Smooth muscle cell (in vitro differentiated cells): ENCODE data around the gene SLC16A6. TPM values are rescaled to one million over a fixed set of nuclear protein-coding genes. Genes with fewer than 3 reads are reported as not detected.
A peak's percentile ranks its signal among the peaks of the same experiment; 100 is the strongest.

ENCODE experiments used
- DNase-seq: peaks from one replicate; lab custom pipeline; 2025; ENCODE audit not compliant: unreplicated experiment; lab: John Stamatoyannopoulos, UW
- H2AFZ ChIP-seq: fragments of 200-600 bp; sonication (generic); 2 replicates; pipeline ENCODE4 v1.6.0; 2016; ENCODE audit warnings: antibody characterized with exemption, low read depth, mild to moderate bottlenecking
- H3F3A ChIP-seq: fragments of 200-600 bp; sonication (generic); 2 replicates; pipeline ENCODE4 v1.6.0; 2017; ENCODE audit warnings: antibody characterized with exemption, low read depth
- H3K27ac ChIP-seq: fragments of 200-600 bp; sonication (generic); 2 replicates; pipeline ENCODE4 v1.5.1; 2016; ENCODE audit warnings: low read depth, mild to moderate bottlenecking
- H3K27me3 ChIP-seq: fragments of 200-600 bp; sonication (generic); 2 replicates; pipeline ENCODE4 v1.6.1; 2016; ENCODE audit warnings: low read depth, mild to moderate bottlenecking
- H3K36me3 ChIP-seq: fragments of 200-600 bp; sonication (generic); 2 replicates; pipeline ENCODE4 v1.5.1; 2016; ENCODE audit warnings: low read depth
- H3K4me1 ChIP-seq: fragments of 200-600 bp; sonication (generic); 2 replicates; pipeline ENCODE4 v1.5.1; 2016; ENCODE audit warnings: low read depth
- H3K4me2 ChIP-seq: fragments of 200-600 bp; sonication (generic); 2 replicates; pipeline ENCODE4 v1.6.0; 2016; ENCODE audit warnings: mild to moderate bottlenecking
- H3K4me3 ChIP-seq: fragments of 200-600 bp; sonication (generic); 2 replicates; pipeline ENCODE4 v1.5.1; 2016; ENCODE audit warnings: mild to moderate bottlenecking
- H3K79me2 ChIP-seq: fragments of 200-600 bp; sonication (generic); 2 replicates; pipeline ENCODE4 v1.6.0; 2016; ENCODE audit warnings: low read depth, mild to moderate bottlenecking
- H3K9ac ChIP-seq: fragments of 200-600 bp; sonication (generic); 2 replicates; pipeline ENCODE4 v1.6.0; 2016; ENCODE audit warnings: low read depth
- H3K9me3 ChIP-seq: fragments of 200-600 bp; sonication (generic); replicated peaks from 2 replicates; pipeline ENCODE4 v1.5.1; 2016; ENCODE audit warnings: low read depth
- H4K20me1 ChIP-seq: fragments of 200-600 bp; sonication (generic); 2 replicates; pipeline ENCODE4 v1.6.0; 2016; ENCODE audit warnings: low read depth
- CTCF ChIP-seq: fragments of 200-600 bp; sonication (generic); IDR thresholded peaks from 2 replicates; pipeline ENCODE4 v1.5.1; 2017; ENCODE audit warnings: borderline replicate concordance, mild to moderate bottlenecking, antibody characterized with exemption; ENCODE audit not compliant: insufficient read depth, poor library complexity, severe bottlenecking
- WGBS: methylation state at CpG from one replicate; pipeline ENCODE4 v1.1.7; 2016; ENCODE audit warnings: low lambda C conversion rate; 5-methylcytosine and 5-hydroxymethylcytosine counted together
- polyA plus RNA-seq: library from polyadenylated mRNA; unstranded; fragments of >200 nt; fragmentation: Nextera tagmentation; extraction: Ambion mirVana; gene quantifications from 2 replicates; pipeline ENCODE4 v1.2.1, GENCODE V29; 2016
- total RNA-seq: library from RNA; depleted of rRNA; stranded (reverse); fragments of >200 nt; gene quantifications from 2 replicates; pipeline ENCODE4 v1.2.3, GENCODE V29; 2014

Gene SLC16A6
- total and polyA plus RNA-seq, 2 experiments from 2014 or later = 0.04 TPM; not detected in 1

- Histone ChIP-seq H3K9me3 (no peaks in the 10 kb centered on the region), H2AFZ (no peak overlapping the region), H3K4me3 (no peak overlapping the region), H3K27me3 (no peaks in the 10 kb centered on the region), H3K4me1 (peaks cover 6% of the 10 kb centered on the region), H3K4me2 (no peak overlapping the region), H3K9ac (no peak overlapping the region), H3F3A (no peaks in the 10 kb centered on the region), H3K27ac (peak overlapping the region; percentile 27), H3K36me3 (no peaks in the 10 kb centered on the region), H4K20me1 (no peaks in the 10 kb centered on the region), H3K79me2 (no peaks in the 10 kb centered on the region)
- TF ChIP-seq CTCF = no peak
- no peak for DNase-seq
- WGBS = 63% methylated on average over 8 of the region's 8 CpGs
These were observed 27.4 kb upstream of the SLC16A6 start for GRCh38 chr17:68318103-68318991.

GRCh38 chr17:68317458-68317857 lies 26.5 kb upstream of the SLC16A6 start:
- no peak overlapping the region for H2AFZ ChIP-seq
- WGBS = 98% methylated on average over 6 of the region's 6 CpGs
- H3K27ac ChIP-seq = no peak overlapping the region
- DNase-seq = no peak
- no peaks in the 10 kb centered on the region for H4K20me1 ChIP-seq
- no peaks in the 10 kb centered on the region for H3K36me3 ChIP-seq
- no peak for TF ChIP-seq CTCF
- no peak overlapping the region for H3K4me3 ChIP-seq
- no peaks in the 10 kb centered on the region for H3K27me3 ChIP-seq
- H3K79me2 ChIP-seq = no peaks in the 10 kb centered on the region
- no peak overlapping the region for H3K4me2 ChIP-seq
- no peak overlapping the region for H3K9ac ChIP-seq
- no peaks in the 10 kb centered on the region for H3F3A ChIP-seq
- H3K4me1 ChIP-seq = peaks cover 6% of the 10 kb centered on the region
- no peaks in the 10 kb centered on the region for H3K9me3 ChIP-seq

GRCh38 chr17:68315930-68316329 lies 25.0 kb upstream of the SLC16A6 start:
- no peak for DNase-seq
- H3K36me3 ChIP-seq = no peaks in the 10 kb centered on the region
- H3K9ac ChIP-seq = no peak overlapping the region
- H2AFZ ChIP-seq = no peak overlapping the region
- no peaks in the 10 kb centered on the region for H4K20me1 ChIP-seq
- no peaks in the 10 kb centered on the region for H3K4me1 ChIP-seq
- no peaks in the 10 kb centered on the region for H3F3A ChIP-seq
- no peak overlapping the region for H3K27ac ChIP-seq
- no peaks in the 10 kb centered on the region for H3K27me3 ChIP-seq
- no peak for TF ChIP-seq CTCF
- no peaks in the 10 kb centered on the region for H3K79me2 ChIP-seq
- H3K4me2 ChIP-seq = no peak overlapping the region
- no peak overlapping the region for H3K4me3 ChIP-seq
- 98% methylated on average over 4 of the region's 4 CpGs for WGBS
- no peaks in the 10 kb centered on the region for H3K9me3 ChIP-seq
